SK-N-SH treated with all-trans-retinoic acid at 6 μM for 48 hours (cell line): ENCODE measurements around the gene FSTL3.

ENCODE experiments used
- ATAC-seq: fragments of 200-7000 bp; cut with Tn5 transposase; 3 replicates; pipeline ENCODE4 v1.9.1; 2020; ENCODE audit warnings: mild to moderate bottlenecking, moderate library complexity
- ARNTL ChIP-seq: fragments of 450-650 bp; formaldehyde crosslinking; IDR thresholded peaks from 2 replicates; pipeline ENCODE4 v1.5.0; 2020; ENCODE audit warnings: low read depth, mild to moderate bottlenecking, moderate library complexity, borderline replicate concordance
- BACH2 ChIP-seq: fragments of 250-450 bp; sonication (Bioruptor Pico); IDR thresholded peaks from 2 replicates; pipeline ENCODE4 v1.9.0; 2021; ENCODE audit warnings: mild to moderate bottlenecking, borderline replicate concordance
- GLIS3 ChIP-seq: fragments of 250-450 bp; sonication (Bioruptor Pico); IDR thresholded peaks from 2 replicates; pipeline ENCODE4 v1.5.0; 2020; ENCODE audit warnings: mild to moderate bottlenecking, moderate library complexity
- OSR1 ChIP-seq: fragments of 250-450 bp; sonication (Bioruptor Pico); IDR thresholded peaks from 2 replicates; pipeline ENCODE4 v1.8.0; 2022; ENCODE audit warnings: moderate library complexity, mild to moderate bottlenecking, inconsistent platforms
- PPARA ChIP-seq: fragments of 250-450 bp; sonication (Bioruptor Pico); IDR thresholded peaks from 2 replicates; pipeline ENCODE4 v1.5.0; 2020; ENCODE audit warnings: mild to moderate bottlenecking, borderline replicate concordance
- RARB ChIP-seq: fragments of 250-450 bp; sonication (Bioruptor Pico); IDR thresholded peaks from 2 replicates; pipeline ENCODE4 v1.8.0; 2021; ENCODE audit warnings: mild to moderate bottlenecking, moderate library complexity
- TCF4 ChIP-seq: fragments of 250-450 bp; sonication (Bioruptor Pico); IDR thresholded peaks from 2 replicates; pipeline ENCODE4 v1.8.0; 2021; ENCODE audit warnings: mild to moderate bottlenecking, moderate library complexity, borderline replicate concordance
- ZC3H10 ChIP-seq: fragments of 250-450 bp; sonication (Bioruptor Pico); IDR thresholded peaks from 2 replicates; pipeline ENCODE4 v1.5.1; 2021; ENCODE audit warnings: mild to moderate bottlenecking, moderate library complexity
- ZFP3 ChIP-seq: fragments of 250-450 bp; sonication (Bioruptor Pico); IDR thresholded peaks from 2 replicates; pipeline ENCODE4 v1.5.0; 2020; ENCODE audit warnings: mild to moderate bottlenecking, moderate library complexity
- ZNF565 ChIP-seq: fragments of 450-650 bp; formaldehyde crosslinking; conservative IDR thresholded peaks from 2 replicates; pipeline ENCODE4 v1.5.0; 2020; ENCODE audit warnings: low read depth, mild to moderate bottlenecking, moderate library complexity
- TF ChIP-seq, protein P1 (sequence below): fragments of 250-450 bp; sonication (Bioruptor Pico); IDR thresholded peaks from 2 replicates; pipeline ENCODE4 v1.5.0; 2020; ENCODE audit warnings: mild to moderate bottlenecking, moderate library complexity
- TF ChIP-seq, protein P2 (sequence below): fragments of 250-450 bp; sonication (Bioruptor Pico); IDR thresholded peaks from 2 replicates; pipeline ENCODE4 v1.8.0; 2020; ENCODE audit warnings: mild to moderate bottlenecking, moderate library complexity, borderline replicate concordance
- TF ChIP-seq, protein P3 (sequence below): fragments of 250-450 bp; sonication (Bioruptor Pico); IDR thresholded peaks from 2 replicates; pipeline ENCODE4 v1.8.0; 2021; ENCODE audit warnings: low read depth, mild to moderate bottlenecking, moderate library complexity, borderline replicate concordance
- TF ChIP-seq, protein P4 (sequence below): fragments of 250-450 bp; sonication (Bioruptor Pico); IDR thresholded peaks from 2 replicates; pipeline ENCODE4 v1.5.1; 2020; ENCODE audit warnings: low read depth, mild to moderate bottlenecking, moderate library complexity

Gene FSTL3

DNA sequence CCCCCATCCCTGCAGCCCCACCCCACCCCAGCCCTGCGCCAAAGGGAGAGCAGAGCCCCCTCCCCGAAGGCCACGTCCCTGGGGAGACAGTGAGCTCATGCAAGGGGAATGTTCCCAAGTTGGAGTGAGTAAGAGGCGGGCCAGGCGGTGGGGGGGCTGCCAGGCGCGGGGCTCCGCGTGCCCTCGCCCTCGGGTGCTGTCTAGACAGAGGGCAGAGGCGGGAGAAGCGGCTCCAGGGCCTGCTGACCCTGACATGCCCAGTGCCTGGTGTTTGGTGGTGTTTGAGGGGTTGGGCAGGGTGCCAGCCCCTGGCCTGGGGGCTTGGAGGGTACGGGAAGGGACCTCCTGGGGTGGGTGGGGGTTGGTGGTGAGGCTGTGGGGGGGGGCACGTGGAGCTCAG is 1.0 kb downstream of the FSTL3 start:
- ATAC-seq, result peak; percentile 52
- TF ChIP-seq, protein P1, sequence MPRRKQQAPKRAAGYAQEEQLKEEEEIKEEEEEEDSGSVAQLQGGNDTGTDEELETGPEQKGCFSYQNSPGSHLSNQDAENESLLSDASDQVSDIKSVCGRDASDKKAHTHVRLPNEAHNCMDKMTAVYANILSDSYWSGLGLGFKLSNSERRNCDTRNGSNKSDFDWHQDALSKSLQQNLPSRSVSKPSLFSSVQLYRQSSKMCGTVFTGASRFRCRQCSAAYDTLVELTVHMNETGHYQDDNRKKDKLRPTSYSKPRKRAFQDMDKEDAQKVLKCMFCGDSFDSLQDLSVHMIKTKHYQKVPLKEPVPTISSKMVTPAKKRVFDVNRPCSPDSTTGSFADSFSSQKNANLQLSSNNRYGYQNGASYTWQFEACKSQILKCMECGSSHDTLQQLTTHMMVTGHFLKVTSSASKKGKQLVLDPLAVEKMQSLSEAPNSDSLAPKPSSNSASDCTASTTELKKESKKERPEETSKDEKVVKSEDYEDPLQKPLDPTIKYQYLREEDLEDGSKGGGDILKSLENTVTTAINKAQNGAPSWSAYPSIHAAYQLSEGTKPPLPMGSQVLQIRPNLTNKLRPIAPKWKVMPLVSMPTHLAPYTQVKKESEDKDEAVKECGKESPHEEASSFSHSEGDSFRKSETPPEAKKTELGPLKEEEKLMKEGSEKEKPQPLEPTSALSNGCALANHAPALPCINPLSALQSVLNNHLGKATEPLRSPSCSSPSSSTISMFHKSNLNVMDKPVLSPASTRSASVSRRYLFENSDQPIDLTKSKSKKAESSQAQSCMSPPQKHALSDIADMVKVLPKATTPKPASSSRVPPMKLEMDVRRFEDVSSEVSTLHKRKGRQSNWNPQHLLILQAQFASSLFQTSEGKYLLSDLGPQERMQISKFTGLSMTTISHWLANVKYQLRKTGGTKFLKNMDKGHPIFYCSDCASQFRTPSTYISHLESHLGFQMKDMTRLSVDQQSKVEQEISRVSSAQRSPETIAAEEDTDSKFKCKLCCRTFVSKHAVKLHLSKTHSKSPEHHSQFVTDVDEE (CRISPR knock-in tag), result no peak
- TF ChIP-seq, protein P2, sequence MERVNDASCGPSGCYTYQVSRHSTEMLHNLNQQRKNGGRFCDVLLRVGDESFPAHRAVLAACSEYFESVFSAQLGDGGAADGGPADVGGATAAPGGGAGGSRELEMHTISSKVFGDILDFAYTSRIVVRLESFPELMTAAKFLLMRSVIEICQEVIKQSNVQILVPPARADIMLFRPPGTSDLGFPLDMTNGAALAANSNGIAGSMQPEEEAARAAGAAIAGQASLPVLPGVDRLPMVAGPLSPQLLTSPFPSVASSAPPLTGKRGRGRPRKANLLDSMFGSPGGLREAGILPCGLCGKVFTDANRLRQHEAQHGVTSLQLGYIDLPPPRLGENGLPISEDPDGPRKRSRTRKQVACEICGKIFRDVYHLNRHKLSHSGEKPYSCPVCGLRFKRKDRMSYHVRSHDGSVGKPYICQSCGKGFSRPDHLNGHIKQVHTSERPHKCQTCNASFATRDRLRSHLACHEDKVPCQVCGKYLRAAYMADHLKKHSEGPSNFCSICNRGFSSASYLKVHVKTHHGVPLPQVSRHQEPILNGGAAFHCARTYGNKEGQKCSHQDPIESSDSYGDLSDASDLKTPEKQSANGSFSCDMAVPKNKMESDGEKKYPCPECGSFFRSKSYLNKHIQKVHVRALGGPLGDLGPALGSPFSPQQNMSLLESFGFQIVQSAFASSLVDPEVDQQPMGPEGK (CRISPR knock-in tag), result peak; percentile 59; the same call in 1 of the 2 replicates

DNA sequence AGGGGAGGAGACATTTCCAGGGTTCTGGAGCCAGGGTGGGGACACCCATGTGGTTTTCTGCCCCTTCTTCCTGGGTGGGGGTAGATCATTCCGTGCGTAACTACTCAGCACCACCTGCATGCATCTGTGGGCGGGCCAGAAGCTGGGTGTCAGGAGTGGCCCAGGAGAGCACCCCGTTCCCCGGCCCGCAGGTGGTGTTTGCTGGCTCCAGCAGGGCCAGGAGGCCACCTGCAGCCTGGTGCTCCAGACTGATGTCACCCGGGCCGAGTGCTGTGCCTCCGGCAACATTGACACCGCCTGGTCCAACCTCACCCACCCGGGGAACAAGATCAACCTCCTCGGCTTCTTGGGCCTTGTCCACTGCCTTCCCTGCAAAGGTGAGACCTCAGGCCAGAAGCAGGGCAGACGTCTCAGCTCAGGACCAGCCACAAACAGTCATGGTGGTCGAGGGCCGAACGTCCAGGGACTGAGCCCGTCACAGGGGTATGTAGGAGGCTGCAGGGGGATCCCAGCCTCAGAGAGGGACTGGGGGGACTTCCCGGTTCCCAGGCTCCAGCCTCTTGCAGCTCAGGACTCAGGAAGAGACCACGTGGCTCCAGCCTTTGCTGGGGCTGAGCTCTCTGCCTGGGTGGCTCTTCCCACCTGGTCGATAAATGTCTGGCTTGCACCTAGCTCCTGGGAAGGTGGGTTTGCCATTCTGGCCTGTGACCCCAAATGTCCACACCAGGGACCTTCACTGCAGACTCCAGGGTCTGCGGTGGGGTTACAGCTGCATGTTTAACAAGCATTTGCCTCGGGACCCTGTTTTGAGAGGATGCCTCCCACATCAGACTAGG is 1.6 kb downstream of the FSTL3 start:
- no peak for ATAC-seq
- TF ChIP-seq RARB (CRISPR knock-in tag) (no peak), ARNTL (CRISPR knock-in tag) (no peak), ZNF565 (CRISPR knock-in tag) (no peak), ZFP3 (no peak), BACH2 (no peak), GLIS3 (CRISPR knock-in tag) (no peak), PPARA (no peak), TCF4 (CRISPR knock-in tag) (no peak)
- TF ChIP-seq, protein P3, sequence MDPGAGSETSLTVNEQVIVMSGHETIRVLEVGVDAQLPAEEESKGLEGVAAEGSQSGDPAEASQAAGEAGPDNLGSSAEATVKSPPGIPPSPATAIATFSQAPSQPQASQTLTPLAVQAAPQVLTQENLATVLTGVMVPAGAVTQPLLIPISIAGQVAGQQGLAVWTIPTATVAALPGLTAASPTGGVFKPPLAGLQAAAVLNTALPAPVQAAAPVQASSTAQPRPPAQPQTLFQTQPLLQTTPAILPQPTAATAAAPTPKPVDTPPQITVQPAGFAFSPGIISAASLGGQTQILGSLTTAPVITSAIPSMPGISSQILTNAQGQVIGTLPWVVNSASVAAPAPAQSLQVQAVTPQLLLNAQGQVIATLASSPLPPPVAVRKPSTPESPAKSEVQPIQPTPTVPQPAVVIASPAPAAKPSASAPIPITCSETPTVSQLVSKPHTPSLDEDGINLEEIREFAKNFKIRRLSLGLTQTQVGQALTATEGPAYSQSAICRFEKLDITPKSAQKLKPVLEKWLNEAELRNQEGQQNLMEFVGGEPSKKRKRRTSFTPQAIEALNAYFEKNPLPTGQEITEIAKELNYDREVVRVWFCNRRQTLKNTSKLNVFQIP (CRISPR knock-in tag), result no peak
- TF ChIP-seq, protein P2 (CRISPR knock-in tag), result no peak

DNA sequence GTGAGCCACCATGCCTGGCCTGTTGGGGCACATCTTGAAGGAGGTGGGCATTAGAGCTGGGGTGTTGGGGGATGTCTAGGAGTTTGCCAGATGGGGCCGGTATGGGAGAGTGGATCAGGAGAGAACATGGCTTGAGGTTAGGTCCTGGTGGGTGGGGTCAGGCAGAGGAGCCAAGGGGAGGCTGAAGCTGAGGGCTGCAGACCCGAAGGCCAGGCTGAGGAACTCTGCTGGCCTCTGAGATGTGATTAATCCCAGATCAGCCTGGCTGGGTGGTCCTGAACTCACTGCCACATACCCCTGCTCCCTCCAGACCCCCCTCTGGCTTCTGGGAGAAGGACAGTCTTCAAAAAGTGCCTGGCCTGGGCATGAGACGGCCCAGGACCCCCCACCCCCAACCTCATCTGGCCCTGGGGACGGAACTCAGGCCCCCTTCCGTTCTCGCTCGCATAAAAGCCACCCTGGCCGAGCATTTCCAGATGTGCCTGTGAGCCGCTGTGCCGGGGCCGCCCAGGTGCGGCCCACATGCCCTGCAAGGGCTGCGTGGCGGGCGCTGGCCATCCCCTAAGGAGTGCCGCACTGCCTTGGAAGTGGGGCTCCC is 2.7 kb downstream of the FSTL3 start:
- no peak for TF ChIP-seq OSR1
- no peak for TF ChIP-seq BACH2
- TF ChIP-seq ZC3H10 (CRISPR knock-in tag), result no peak
- TF ChIP-seq, protein P4, sequence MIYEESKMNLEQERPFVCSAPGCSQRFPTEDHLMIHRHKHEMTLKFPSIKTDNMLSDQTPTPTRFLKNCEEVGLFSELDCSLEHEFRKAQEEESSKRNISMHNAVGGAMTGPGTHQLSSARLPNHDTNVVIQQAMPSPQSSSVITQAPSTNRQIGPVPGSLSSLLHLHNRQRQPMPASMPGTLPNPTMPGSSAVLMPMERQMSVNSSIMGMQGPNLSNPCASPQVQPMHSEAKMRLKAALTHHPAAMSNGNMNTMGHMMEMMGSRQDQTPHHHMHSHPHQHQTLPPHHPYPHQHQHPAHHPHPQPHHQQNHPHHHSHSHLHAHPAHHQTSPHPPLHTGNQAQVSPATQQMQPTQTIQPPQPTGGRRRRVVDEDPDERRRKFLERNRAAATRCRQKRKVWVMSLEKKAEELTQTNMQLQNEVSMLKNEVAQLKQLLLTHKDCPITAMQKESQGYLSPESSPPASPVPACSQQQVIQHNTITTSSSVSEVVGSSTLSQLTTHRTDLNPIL (CRISPR knock-in tag), result no peak
- TF ChIP-seq, protein P2 (CRISPR knock-in tag), result no peak
- peak; percentile 99 for TF ChIP-seq ZFP3
- ATAC-seq, result no peak
